Neural cell (in vitro differentiated cells): ENCODE data around the gene POM121. TPM values are rescaled to one million over a fixed set of nuclear protein-coding genes. Genes with fewer than 3 reads are reported as not detected.

ENCODE experiments used
- polyA plus RNA-seq: library from polyadenylated mRNA; depleted of rRNA; stranded (reverse); fragments of >200 nt; gene quantifications from 2 replicates; pipeline ENCODE4 v1.2.3, GENCODE V29; 2014
- small RNA-seq, 3 experiments: library from RNA; depleted of rRNA; stranded (forward); fragments of <200 nt; gene quantifications; one replicate each; pipeline ENCODE3, GENCODE V24; 2012

POM121 gene
- polyA plus RNA-seq, 1 donor from 2014 or later: 5.3 TPM

Small RNA genes lying within 50 kb of the gene (small RNA-seq; reads per million reads assigned to genes)
- 0 to 1.2 (median 0) reads per million in 3 experiments for gene RF00019

Other genes with a start within 250 kb of the POM121 start
- gene TYW1B, start 96.9 kb upstream of the POM121 start, polyA plus RNA-seq: 0.97 and 1.5 TPM in 2 replicates
- gene TRIM74, start 44.4 kb downstream of the POM121 start, polyA plus RNA-seq: 1.7 and 2.1 TPM in 2 replicates
- gene SPDYE8, start 104.7 kb downstream of the POM121 start, polyA plus RNA-seq: 0.63 and 3.3 TPM in 2 replicates
- 0.48 and 0.87 TPM in 2 replicates for gene SPDYE11, start 132.8 kb downstream of the POM121 start, polyA plus RNA-seq
- 0.48 and 0.87 TPM in 2 replicates for gene SPDYE9, start 160.9 kb downstream of the POM121 start, polyA plus RNA-seq